NB4 (cell line): ENCODE results near the gene DGKD.
A peak's percentile ranks its signal among the peaks of the same experiment; 100 is the strongest.

Experiments used
- DNase-seq: peaks from one replicate; pipeline ENCODE4 v3.0.0; 2010; ENCODE audit warnings: low read depth
- H3K4me3 ChIP-seq: one replicate; pipeline ENCODE4 v1.5.1; 2011; ENCODE audit warnings: mild to moderate bottlenecking, low read depth, low read length, moderate library complexity
- MYC ChIP-seq: IDR thresholded peaks from 2 replicates; pipeline ENCODE4 v1.6.1; 2011; ENCODE audit warnings: low read depth, low read length
- POLR2A ChIP-seq: IDR thresholded peaks from 2 replicates; pipeline ENCODE4 v1.6.1; 2011; ENCODE audit warnings: mild to moderate bottlenecking; ENCODE audit not compliant: insufficient read length; ENCODE audit errors: extremely low read depth
- TF ChIP-seq, protein P1 (sequence below): IDR thresholded peaks from one replicate; pipeline ENCODE4 v1.5.1; 2012; ENCODE audit warnings: low read depth, low read length
- TF ChIP-seq, protein P2 (sequence below): IDR thresholded peaks from 2 replicates; pipeline ENCODE4 v1.6.1; 2011; ENCODE audit warnings: low read depth, low read length

The DGKD gene

DNA sequence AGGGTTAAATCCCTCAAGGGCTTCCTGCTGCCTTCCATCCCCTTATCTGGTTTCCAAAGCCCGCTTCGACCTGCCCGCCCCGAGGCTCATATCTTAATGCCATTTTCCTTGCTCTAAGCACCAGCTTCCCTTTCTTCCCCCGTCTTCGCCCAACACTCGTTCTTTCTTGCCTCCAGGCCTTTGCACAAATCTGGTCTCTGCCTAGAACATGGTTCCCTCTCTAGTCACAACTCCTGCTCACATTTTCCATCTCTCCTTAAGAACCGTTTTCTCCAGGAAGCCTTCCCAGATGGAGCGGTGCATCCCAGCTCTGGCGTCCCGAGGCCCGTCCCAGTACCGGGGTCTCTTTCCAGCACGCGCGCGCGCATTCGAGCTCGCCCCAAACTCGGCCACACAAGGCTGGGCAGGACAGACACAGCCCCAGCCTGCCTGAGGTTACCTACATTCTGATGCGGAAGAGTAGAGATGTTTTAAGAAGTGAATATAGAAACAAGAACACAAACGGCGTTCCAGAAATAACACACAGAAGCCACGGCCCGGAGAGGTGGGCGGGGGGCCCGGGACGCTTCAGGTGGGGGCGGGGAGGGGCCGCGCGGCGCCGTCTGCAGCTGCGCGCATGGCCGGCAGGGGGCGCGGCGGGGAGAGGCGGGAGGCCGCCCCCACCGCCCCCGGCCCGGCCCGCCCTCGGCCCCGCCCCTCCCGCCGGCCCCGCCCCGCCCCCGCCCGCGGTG is at the start of gene DGKD:
Gene DGKD, plus strand, starts transcription at position 726 of the 731 bp plus-strand sequence. CDS start 25 bp downstream, outside the sequence.
- DNase-seq: peak; percentile 69
- peak within 1 kb of the TSS; percentile 77 for H3K4me3 ChIP-seq
- TF ChIP-seq, protein P1, sequence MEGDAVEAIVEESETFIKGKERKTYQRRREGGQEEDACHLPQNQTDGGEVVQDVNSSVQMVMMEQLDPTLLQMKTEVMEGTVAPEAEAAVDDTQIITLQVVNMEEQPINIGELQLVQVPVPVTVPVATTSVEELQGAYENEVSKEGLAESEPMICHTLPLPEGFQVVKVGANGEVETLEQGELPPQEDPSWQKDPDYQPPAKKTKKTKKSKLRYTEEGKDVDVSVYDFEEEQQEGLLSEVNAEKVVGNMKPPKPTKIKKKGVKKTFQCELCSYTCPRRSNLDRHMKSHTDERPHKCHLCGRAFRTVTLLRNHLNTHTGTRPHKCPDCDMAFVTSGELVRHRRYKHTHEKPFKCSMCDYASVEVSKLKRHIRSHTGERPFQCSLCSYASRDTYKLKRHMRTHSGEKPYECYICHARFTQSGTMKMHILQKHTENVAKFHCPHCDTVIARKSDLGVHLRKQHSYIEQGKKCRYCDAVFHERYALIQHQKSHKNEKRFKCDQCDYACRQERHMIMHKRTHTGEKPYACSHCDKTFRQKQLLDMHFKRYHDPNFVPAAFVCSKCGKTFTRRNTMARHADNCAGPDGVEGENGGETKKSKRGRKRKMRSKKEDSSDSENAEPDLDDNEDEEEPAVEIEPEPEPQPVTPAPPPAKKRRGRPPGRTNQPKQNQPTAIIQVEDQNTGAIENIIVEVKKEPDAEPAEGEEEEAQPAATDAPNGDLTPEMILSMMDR: no peak
- 0 out of 2 replicates have a peak, but pooled peaks have one; percentile 9 for TF ChIP-seq MYC

GRCh38 chr2:233307565-233307964 is 46.7 kb upstream of the DGKD start, which contains the start of gene SAG:
Gene SAG (plus strand): TSS chr2:233307816. CDS start chr2:233309190, 1,374 bp downstream.
- TF ChIP-seq POLR2A: no peak
- TF ChIP-seq, protein P2, sequence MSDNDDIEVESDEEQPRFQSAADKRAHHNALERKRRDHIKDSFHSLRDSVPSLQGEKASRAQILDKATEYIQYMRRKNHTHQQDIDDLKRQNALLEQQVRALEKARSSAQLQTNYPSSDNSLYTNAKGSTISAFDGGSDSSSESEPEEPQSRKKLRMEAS: no peak
- TF ChIP-seq, protein P1: no peak
- no peak for TF ChIP-seq MYC
- no peak for DNase-seq
- H3K4me3 ChIP-seq: no peak within 1 kb of the TSS

DNA sequence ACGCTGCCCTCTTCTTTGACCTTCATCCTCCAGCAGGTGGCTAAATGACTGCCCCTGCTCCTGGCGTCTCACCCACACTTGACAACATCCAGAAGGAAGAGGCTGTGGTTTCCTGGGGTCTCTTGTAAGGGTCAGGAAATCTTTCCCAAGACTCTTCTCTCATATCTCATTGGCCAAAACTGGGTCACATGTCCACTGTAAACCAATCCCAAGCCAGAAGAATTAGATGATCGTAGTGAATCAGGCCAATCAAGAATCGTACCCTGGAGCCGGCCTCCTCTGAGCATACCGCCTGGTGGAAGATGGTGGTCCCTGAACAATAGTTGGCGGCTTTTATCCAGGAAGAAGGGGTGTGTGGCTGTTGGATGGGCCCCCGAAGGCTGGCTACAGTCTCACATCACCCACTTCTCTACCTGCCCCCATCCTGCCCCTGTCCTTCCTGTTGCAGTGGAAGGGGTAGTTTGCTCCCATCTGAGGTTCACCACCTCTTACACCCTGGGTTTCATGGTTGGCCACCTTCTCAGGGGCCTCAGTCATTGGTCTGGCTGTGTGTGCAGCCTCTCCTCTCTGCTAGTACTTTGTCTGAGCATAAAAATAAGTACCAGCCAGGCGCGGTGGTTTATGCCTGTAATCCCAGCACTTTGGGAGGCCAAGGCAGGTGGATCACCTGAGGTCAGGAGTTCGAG is 42.9 kb upstream of the DGKD start:
- no peak for TF ChIP-seq POLR2A
- TF ChIP-seq, protein P2: no peak
- TF ChIP-seq, protein P1: no peak
- no peak for TF ChIP-seq MYC
- no peak for DNase-seq
- no peak overlapping the region for H3K4me3 ChIP-seq

- TF ChIP-seq POLR2A (no peak), MYC (no peak)
- TF ChIP-seq, protein P1: no peak
- TF ChIP-seq, protein P2: no peak
- no peak for DNase-seq
Measured at GRCh38 chr2:233312874-233313273, 41.4 kb upstream of the DGKD start.

GRCh38 chr2:233314180-233314925 is 39.9 kb upstream of the DGKD start:
- H3K4me3 ChIP-seq: no peak overlapping the region
- TF ChIP-seq POLR2A (no peak), MYC (no peak)
- TF ChIP-seq, protein P2: no peak
- TF ChIP-seq, protein P1: no peak
- DNase-seq: no peak

More at GRCh38 chr2:233312874-233313273, 41.4 kb upstream of the DGKD start:
- no peak overlapping the region for H3K4me3 ChIP-seq
